HG02642 (cell line): ENCODE measurements around the gene TNFRSF6B.
"Not testable (repeated sequence)": the region's sequence is repeated elsewhere in the genome, so short reads cannot be mapped to it uniquely, and the experiment has no call there.

ENCODE experiments used
- ATAC-seq: cut with Tn5 transposase; IDR thresholded peaks from one replicate; pipeline ENCODE4 v1.9.1; 2021; ENCODE audit warnings: mild to moderate bottlenecking; ENCODE audit not compliant: unreplicated experiment, poor library complexity

The TNFRSF6B gene, protein sequence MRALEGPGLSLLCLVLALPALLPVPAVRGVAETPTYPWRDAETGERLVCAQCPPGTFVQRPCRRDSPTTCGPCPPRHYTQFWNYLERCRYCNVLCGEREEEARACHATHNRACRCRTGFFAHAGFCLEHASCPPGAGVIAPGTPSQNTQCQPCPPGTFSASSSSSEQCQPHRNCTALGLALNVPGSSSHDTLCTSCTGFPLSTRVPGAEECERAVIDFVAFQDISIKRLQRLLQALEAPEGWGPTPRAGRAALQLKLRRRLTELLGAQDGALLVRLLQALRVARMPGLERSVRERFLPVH

GRCh38 chr20:63696628-63697356 lies at the start of gene TNFRSF6B:
Gene TNFRSF6B (plus strand): TSS chr20:63696652. CDS start chr20:63696768, 116 bp downstream.
- no peak for ATAC-seq

DNA sequence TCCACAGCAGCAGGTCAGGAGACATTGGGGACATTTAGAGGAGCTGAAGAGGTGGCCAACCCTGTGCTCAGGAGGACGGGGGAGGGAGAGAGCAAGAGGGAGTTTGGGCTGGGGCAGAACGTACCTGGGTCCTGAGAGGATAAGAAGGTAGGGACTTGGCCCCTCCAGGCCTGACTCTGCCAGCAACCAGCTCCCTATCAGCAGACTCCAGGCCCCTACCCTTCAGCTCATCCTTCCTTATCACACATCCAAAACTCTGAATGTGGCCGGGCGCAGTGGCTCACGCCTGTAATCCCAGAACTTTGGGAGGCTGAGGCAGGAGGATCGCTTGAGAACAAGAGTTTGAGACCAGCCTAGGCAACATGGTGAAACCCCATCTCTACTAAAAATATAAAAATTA lies 48.3 kb upstream of the TNFRSF6B start:
- no peak for ATAC-seq

DNA sequence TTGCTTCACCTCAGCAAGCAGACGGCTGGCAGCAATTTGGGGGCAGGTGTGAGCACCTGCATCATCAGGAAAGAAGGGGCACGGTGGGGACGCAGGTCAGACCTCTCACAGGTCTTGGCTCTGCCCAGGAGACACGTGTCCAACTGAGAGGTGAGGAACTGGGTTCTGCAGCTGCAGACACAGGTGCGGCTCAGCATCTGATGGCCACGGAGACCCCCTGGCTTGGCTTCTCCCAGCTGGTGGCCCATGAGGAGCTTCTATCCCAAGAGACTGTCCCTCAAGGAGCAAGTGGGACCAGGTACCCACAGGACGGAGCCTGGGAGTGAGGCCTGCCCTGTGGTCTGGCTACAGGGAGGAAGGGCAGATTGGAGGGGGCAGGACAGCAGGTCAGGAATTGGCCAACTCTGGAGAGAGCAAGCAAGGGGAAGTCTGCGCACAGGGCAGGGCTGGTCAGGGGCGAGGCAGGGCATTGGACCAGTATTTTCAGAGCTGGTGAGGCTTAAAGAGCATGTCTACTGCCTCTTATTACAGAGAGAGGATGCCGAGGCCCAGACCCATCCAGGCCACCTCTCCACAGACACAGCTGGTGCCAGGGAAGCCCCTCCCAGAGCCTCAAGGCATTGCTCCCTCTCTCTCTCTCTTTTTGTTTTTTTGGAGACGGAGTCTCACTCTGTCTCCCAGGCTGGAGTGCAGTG lies 47.4 kb upstream of the TNFRSF6B start:
- no peak for ATAC-seq

- not testable (repeated sequence) for ATAC-seq
These were observed 46.0 kb upstream of the TNFRSF6B start for GRCh38 chr20:63650486-63650885.

GRCh38 chr20:63651942-63652191 lies 44.6 kb upstream of the TNFRSF6B start:
- no peak for ATAC-seq

DNA sequence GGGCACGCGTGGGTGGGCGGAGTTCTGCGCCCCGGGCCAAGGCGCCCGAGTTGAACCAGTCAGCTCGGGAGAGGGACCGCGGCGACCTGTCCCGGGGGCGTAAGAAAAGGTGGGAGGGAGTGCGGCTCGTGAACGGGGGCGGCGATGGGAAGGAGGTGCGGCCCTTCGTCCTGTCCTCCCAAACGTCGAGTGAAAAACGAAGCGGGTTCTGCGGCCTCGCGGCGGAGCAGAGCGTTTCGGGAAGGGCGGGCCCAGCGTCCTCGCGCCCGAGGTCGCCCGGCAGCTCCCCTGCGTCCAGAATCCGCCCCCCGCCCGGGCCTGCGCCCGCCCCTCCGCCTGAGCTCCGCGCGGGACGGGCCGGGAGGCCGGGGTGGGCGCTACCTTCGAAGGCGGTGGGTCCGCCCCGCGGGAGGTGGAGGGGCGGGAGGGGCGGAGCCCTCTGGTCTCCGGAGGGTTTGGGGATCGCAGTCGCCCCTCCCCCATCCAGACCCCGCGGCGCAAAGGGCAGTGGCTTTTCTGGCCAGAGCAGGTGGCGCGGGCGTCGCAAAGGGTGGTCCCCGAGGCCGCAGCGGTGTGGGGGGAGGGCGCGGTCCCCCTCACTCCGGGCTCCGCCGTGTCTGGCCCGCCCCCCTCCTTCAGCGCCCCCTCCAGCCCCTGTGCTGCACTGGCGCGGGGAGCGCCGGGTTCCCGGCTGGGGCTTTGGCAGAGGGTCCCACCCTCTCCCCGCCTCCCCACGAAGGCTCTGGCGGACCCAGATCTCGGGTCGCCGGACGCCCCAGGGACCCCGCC lies 44.1 kb upstream of the TNFRSF6B start:
- no peak for ATAC-seq

DNA sequence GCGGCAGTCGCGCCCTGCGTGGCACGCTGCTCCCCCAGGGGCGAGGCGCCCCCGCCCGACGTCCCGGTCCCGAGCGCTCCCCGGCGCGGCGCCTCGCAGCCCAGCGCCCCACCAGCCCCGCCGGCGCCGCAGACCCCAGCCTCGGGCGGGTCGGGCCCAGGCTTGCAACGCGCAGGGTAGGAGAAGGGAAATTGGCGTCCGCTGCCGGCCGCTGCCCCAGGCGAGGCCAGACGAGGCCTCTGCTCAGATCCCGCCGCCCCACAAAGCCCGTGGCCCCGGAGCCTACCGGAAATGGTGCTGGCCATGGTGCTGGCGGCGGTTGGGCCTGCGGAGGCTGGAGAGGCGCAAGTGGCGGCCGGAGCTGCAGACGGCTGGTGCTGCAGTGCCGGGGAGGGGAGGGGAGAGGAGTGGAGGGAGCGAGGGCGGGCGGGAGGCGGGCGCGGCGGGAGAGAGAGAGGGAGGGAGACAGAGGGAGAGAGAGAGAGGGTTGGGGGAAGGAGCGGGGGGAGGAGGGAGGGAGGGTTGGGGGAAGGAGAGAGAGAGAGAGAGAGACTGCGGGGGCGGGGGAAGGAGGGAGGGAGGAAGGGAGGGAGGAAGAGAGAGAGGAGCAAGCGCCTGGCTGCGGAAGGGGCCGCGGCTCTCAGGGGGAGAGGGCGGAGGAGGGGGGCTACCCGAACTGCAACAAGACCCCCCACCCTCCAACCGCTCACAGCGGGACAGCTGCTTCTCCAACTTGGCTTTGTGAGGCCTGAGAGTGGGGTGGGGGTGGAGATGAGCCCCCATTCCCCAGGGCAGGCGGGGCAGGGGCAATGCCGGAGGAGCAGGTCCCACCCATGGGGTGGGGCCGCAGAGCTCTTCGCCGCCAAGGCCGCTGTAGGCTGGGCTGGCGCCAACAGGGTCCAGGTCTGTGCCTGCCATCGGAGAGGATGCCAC lies 43.1 kb upstream of the TNFRSF6B start, which contains the start of gene STMN3:
Gene STMN3, minus strand, starts transcription at position 384 of the 933 bp plus-strand sequence. Its CDS starts 79 bp downstream, at position 305.
- no peak for ATAC-seq

DNA sequence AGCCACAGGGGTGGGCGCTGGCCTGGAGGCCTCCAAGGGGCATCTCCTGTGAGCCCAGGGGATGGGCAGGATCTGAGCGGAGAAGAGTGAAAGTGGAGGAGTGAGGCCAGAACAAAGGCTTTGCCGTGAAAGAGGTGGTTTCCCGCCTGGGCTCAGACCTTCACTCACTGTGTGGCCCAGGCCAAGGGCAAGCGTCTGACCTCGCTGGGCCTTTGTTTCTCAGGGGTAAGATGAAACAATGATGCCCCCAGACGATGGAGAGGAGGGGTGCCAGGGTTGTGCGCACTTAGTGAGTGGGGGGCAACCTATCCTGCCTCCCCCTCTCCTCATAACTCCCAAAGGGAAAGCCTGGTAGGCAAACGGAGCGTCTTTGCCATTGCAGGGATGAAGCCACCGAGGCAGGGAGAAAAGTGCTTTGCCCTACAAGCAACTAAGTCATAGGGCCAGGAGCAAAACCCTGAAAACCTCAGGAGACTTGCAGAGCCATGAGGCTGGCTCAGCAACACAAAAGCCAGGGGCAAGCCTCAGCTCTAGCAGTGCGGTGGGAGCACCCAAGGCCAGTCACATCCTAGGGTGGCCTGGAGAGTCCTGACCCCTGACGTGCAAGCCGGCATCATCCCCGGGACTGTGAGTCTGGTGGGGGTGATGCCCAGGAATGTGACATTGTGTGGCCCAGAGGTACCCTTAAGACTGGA lies 42.3 kb upstream of the TNFRSF6B start:
- ATAC-seq = no peak

GRCh38 chr20:63655249-63655648 lies 41.2 kb upstream of the TNFRSF6B start:
- ATAC-seq = no peak

GRCh38 chr20:63656451-63656850 lies 40.0 kb upstream of the TNFRSF6B start:
- no peak for ATAC-seq

GRCh38 chr20:63657260-63657936 lies 39.1 kb upstream of the TNFRSF6B start:
- ATAC-seq = no peak

DNA sequence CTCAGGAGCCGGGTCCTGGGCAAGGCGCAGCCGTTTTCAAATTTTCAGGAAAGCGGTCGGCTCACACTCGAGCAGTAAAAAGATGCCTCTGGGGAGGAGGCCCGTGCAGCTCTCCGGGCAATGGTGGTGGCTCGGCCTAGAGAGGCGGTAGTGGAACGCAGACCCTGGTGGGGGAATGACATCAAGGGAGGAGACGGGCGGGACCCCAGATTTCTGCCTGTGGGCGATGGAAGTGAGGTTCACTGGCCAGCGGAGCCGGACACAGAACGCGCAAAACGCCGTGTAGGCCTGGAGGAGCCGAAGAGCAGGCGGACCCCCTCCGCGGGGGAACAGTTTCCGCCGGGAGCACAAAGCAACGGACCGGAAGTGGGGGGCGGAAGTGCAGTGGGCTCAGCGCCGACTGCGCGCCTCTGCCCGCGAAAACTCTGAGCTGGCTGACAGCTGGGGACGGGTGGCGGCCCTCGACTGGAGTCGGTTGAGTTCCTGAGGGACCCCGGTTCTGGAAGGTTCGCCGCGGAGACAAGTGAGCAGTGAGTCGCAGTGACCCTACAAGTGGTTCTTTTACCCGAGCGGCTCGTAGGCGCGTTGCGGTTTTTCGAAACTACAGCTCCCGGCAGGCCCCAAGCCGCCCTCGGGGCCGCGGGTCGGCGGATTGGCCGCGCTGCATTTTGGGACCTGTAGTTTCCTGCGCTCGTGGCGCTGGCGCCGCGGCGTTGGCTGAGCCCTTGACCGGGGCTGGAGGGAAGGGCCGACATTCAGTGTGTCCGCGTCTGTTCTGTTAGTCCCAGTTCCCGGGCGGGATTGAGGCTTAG lies 38.3 kb upstream of the TNFRSF6B start, which contains the start of gene RTEL1:
Gene RTEL1, plus strand, starts transcription at position 376 of the 812 bp plus-strand sequence. CDS start 1,091 bp downstream, outside the sequence.
- ATAC-seq = peak; percentile 90

GRCh38 chr20:63658749-63659187 lies 37.7 kb upstream of the TNFRSF6B start:
- peak; percentile 25 for ATAC-seq

GRCh38 chr20:63659370-63659769 lies 37.1 kb upstream of the TNFRSF6B start:
- no peak for ATAC-seq

GRCh38 chr20:63660174-63660573 lies 36.3 kb upstream of the TNFRSF6B start:
- not testable (repeated sequence) for ATAC-seq

DNA sequence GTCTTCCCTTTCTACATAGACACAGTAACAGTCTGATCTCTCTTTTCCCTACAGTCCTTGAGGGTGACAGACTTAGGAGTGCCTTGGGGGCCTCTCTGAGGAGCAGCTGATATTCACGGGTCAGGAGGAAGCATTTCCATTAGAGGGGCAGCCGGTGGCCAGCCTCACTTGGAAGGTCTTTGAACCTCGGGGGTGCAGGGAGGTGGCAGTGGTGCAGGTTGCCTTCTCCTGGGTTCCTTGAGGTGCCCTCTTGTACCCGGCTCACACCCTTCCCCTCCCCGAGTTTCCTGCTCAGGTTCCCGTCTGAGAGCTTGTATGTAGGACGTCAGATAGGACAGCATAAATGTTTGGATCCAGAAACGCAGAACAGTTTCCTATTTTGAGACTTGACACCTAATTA lies 35.8 kb upstream of the TNFRSF6B start:
- no peak for ATAC-seq

DNA sequence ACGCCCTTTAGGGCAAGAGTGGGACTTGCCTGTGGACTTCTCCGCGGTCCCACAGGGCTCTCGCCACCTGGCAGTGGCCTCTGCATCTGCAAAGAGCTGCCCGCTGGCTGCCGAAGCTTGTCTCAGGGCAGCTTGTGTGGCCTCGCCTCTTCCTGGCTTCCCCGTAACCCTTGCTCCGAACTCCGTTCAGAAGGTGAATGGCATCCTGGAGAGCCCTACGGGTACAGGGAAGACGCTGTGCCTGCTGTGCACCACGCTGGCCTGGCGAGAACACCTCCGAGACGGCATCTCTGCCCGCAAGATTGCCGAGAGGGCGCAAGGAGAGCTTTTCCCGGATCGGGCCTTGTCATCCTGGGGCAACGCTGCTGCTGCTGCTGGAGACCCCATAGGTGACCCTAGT lies 35.3 kb upstream of the TNFRSF6B start:
- no peak for ATAC-seq
